Neutrophil (primary cell): ENCODE data around the gene DSCAM.

Experiments used
- H3K27ac ChIP-seq: fragments of 200-600 bp; sonication (generic); 2 replicates; pipeline ENCODE4 v1.5.1; 2016; ENCODE audit warnings: mild to moderate bottlenecking, moderate library complexity
- H3K27me3 ChIP-seq: fragments of 200-600 bp; sonication (generic); 2 replicates; pipeline ENCODE4 v1.6.0; 2016; ENCODE audit warnings: mild to moderate bottlenecking
- H3K36me3 ChIP-seq: fragments of 200-600 bp; sonication (generic); 2 replicates; pipeline ENCODE4 v1.5.1; 2017
- H3K4me1 ChIP-seq, 2 experiments: fragments of 200-600 bp in 1 of 2; sonication (generic) in 1 of 2; 1 replicate in 1 of 2; 2 replicates in 1 of 2; pipeline versions ENCODE4 v1.5.1 to v1.6.1; 2013 to 2016; ENCODE audit warnings: low read depth in 1 of 2, low read length in 1 of 2, mild to moderate bottlenecking in 1 of 2, moderate library complexity in 1 of 2; ENCODE audit not compliant: control insufficient read depth in 1 of 2, insufficient read depth in 1 of 2
- H3K4me3 ChIP-seq, 2 experiments: fragments of 200-600 bp in 1 of 2; sonication (generic) in 1 of 2; 1 replicate in 1 of 2; 2 replicates in 1 of 2; pipeline ENCODE4 v1.5.1; 2013 to 2016; ENCODE audit warnings: low read depth in 1 of 2, low read length in 1 of 2, mild to moderate bottlenecking in 1 of 2, moderate library complexity in 1 of 2
- H3K9me3 ChIP-seq: fragments of 200-600 bp; sonication (generic); 2 replicates; pipeline ENCODE4 v1.5.1; 2016
- CTCF ChIP-seq: fragments of 200-600 bp; sonication (generic); IDR thresholded peaks from 2 replicates; pipeline ENCODE4 v1.5.1; 2016; ENCODE audit warnings: antibody characterized with exemption

Gene DSCAM

GRCh38 chr21:40118527-40118926 lies 728.4 kb downstream of the DSCAM start:
- TF ChIP-seq CTCF, result no peak
- H3K36me3 ChIP-seq, result no peaks in the 10 kb centered on the region
- H3K27ac ChIP-seq, result no peak overlapping the region
- no peaks in the 10 kb centered on the region for H3K27me3 ChIP-seq
- no peak overlapping the region for H3K4me3 ChIP-seq
- no peaks in the 10 kb centered on the region for H3K4me1 ChIP-seq
- no peaks in the 10 kb centered on the region for H3K9me3 ChIP-seq

GRCh38 chr21:40117236-40117635 lies 729.7 kb downstream of the DSCAM start:
- Histone ChIP-seq H3K36me3 (no peaks in the 10 kb centered on the region), H3K27me3 (no peaks in the 10 kb centered on the region), H3K4me1 (no peaks in the 10 kb centered on the region), H3K9me3 (no peaks in the 10 kb centered on the region), H3K27ac (no peak overlapping the region), H3K4me3 (no peak overlapping the region)
- no peak for TF ChIP-seq CTCF

GRCh38 chr21:40115775-40116174 lies 731.2 kb downstream of the DSCAM start:
- H3K4me1 ChIP-seq, result no peaks in the 10 kb centered on the region
- H3K9me3 ChIP-seq, result no peaks in the 10 kb centered on the region
- TF ChIP-seq CTCF, result no peak
- no peaks in the 10 kb centered on the region for H3K27me3 ChIP-seq
- no peak overlapping the region for H3K4me3 ChIP-seq
- H3K36me3 ChIP-seq, result no peaks in the 10 kb centered on the region
- no peak overlapping the region for H3K27ac ChIP-seq

DNA sequence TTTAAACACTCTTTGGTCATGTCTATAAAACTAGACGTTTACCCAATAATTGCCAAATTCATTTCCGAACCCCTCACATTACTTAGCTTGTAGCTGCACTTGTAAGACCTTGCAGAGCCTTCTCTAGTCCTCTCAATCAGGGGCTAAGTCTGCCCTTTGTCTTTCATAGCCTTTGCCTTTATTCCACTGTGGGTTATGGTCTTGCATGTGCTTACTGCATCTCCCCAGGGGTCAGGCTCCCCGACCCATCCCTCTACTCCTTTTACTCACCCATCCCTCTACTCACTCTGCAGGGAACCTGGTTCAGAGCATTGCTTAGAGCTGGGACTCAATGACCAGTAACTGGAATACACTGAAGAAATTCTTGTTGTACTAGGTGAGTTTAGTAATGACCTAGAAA lies 744.3 kb downstream of the DSCAM start:
- Histone ChIP-seq H3K36me3 (no peaks in the 10 kb centered on the region), H3K9me3 (no peaks in the 10 kb centered on the region), H3K27me3 (no peaks in the 10 kb centered on the region), H3K4me3 (no peak overlapping the region), H3K27ac (no peak overlapping the region), H3K4me1 (no peaks in the 10 kb centered on the region)
- no peak for TF ChIP-seq CTCF

GRCh38 chr21:40099809-40100208 lies 747.1 kb downstream of the DSCAM start:
- H3K4me3 ChIP-seq, result no peak overlapping the region
- H3K27me3 ChIP-seq, result no peaks in the 10 kb centered on the region
- H3K36me3 ChIP-seq, result no peaks in the 10 kb centered on the region
- H3K27ac ChIP-seq, result no peak overlapping the region
- no peaks in the 10 kb centered on the region for H3K4me1 ChIP-seq
- no peak for TF ChIP-seq CTCF
- H3K9me3 ChIP-seq, result no peaks in the 10 kb centered on the region

DNA sequence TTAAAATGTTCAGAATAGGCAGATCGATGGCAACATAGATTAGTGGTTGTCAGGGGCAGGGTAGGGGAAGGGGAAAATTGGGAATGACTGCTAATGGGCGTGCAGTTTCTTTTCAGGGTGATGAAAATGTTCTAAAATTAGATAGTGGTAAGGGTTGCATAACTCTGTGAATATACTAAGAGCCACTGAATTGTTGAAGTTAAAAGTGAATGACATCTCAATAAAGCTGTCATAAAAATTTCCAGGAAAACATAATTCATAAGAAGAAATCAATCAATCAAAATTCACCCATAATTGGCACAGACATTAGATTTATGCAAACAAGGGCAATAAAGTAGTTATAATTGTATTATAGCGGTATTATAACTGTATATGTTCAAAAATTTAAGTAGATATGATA lies 751.5 kb downstream of the DSCAM start:
- Histone ChIP-seq H3K4me3 (no peak overlapping the region), H3K4me1 (no peaks in the 10 kb centered on the region), H3K27me3 (no peaks in the 10 kb centered on the region), H3K27ac (no peak overlapping the region), H3K9me3 (no peaks in the 10 kb centered on the region), H3K36me3 (no peaks in the 10 kb centered on the region)
- no peak for TF ChIP-seq CTCF
